Mucosa of descending colon (tissue), 3 donors: Measurements from ENCODE around the gene AKT1S1. TPM values are rescaled to one million over a fixed set of nuclear protein-coding genes. Genes with fewer than 3 reads are reported as not detected.

ENCODE experiments used
- ATAC-seq: fragments of 200-7000 bp; cut with Tn5 transposase; one replicate; pipeline ENCODE4 v1.9.1; 2020; ENCODE audit warnings: mild to moderate bottlenecking, moderate library complexity
- DNase-seq, 3 donors: peaks; one replicate each; pipeline ENCODE4 v3.0.0-alpha.2; 2020
- H3K36me3 ChIP-seq: fragments of 200-600 bp; one replicate; pipeline ENCODE4 v1.8.0; 2021; ENCODE audit warnings: low read depth, mild to moderate bottlenecking
- H3K4me1 ChIP-seq: fragments of 200-600 bp; one replicate; pipeline ENCODE4 v1.8.0; 2021; ENCODE audit warnings: low read depth, mild to moderate bottlenecking
- H3K4me3 ChIP-seq: fragments of 200-600 bp; one replicate; pipeline ENCODE4 v1.8.0; 2021; ENCODE audit warnings: mild to moderate bottlenecking
- H3K9me3 ChIP-seq: fragments of 200-600 bp; one replicate; pipeline ENCODE4 v1.8.0; 2021; ENCODE audit warnings: mild to moderate bottlenecking
- CTCF ChIP-seq: fragments of 200-600 bp; IDR thresholded peaks from one replicate; pipeline ENCODE4 v1.8.0; 2022; ENCODE audit warnings: antibody characterized with exemption, mild to moderate bottlenecking
- intact Hi-C, 2 donors: fragments of 100-400 bp; cut with DNase I in 1 of 2; cut with micrococcal nuclease in 1 of 2; formaldehyde crosslinking; loops; one replicate each; pipeline versions ENCODE4 v1.11.0 to v1.11.1; 2022; cut with DNase I, micrococcal nuclease
- total RNA-seq, 3 donors: library from RNA; stranded (reverse); fragmentation: NEBNext Ultra II Directional in 2 of 3; extraction: Animal tissue kit (Norgen Biotek cat#: 25700) in 2 of 3; gene quantifications; one replicate each; pipeline versions ENCODE4 v1.2.1 to v1.2.4, GENCODE V29; 2021 to 2023
- donor health status: DM: no; HTN: no; CAD: no; lungs with moderate emphysema.
- donor health status: DM: no; HTN: no; CAD: no.
- donor health status: DM: no; HTN: yes; CAD: no.

AKT1S1 gene
- total RNA-seq, 3 donors from 2014 or later = 38.8 to 44.0 (median 42.3) TPM

- DNase-seq (no peak), ATAC-seq (no peak)
- Histone ChIP-seq H3K36me3 (no peaks in the 10 kb centered on the region), H3K9me3 (no peaks in the 10 kb centered on the region), H3K4me3 (no peak overlapping the region), H3K4me1 (peaks cover 14% of the 10 kb centered on the region)
- TF ChIP-seq CTCF = no peak
- intact Hi-C loops = no loop called here
Observed at GRCh38 chr19:49848938-49849337, 28.2 kb downstream of the AKT1S1 start.

- H3K9me3 ChIP-seq = no peaks in the 10 kb centered on the region
- DNase-seq = no peak
- intact Hi-C loops = no loop called here
Observed at GRCh38 chr19:49847731-49848696, 29.1 kb downstream of the AKT1S1 start.

GRCh38 chr19:49846408-49846807 is 30.7 kb downstream of the AKT1S1 start:
- intact Hi-C loops = no loop called here
- TF ChIP-seq CTCF = no peak
- DNase-seq (no peak), ATAC-seq (no peak)
- Histone ChIP-seq H3K4me1 (no peaks in the 10 kb centered on the region), H3K4me3 (no peak overlapping the region), H3K9me3 (no peaks in the 10 kb centered on the region), H3K36me3 (no peaks in the 10 kb centered on the region)

More at GRCh38 chr19:49847731-49848696, 29.1 kb downstream of the AKT1S1 start:
- no peak for ATAC-seq
- H3K4me3 ChIP-seq = no peak overlapping the region
- H3K4me1 ChIP-seq = peaks cover 12% of the 10 kb centered on the region
- no peak for TF ChIP-seq CTCF
- H3K36me3 ChIP-seq = no peaks in the 10 kb centered on the region

GRCh38 chr19:49845414-49845813 is 31.7 kb downstream of the AKT1S1 start:
- ATAC-seq (no peak), DNase-seq (no peak)
- Histone ChIP-seq H3K36me3 (no peaks in the 10 kb centered on the region), H3K4me3 (no peak overlapping the region), H3K4me1 (no peaks in the 10 kb centered on the region), H3K9me3 (no peaks in the 10 kb centered on the region)
- TF ChIP-seq CTCF = no peak
- intact Hi-C loops = no loop called here

GRCh38 chr19:49844138-49845095 is 32.7 kb downstream of the AKT1S1 start:
- intact Hi-C loops = no loop called here
- Histone ChIP-seq H3K4me1 (no peaks in the 10 kb centered on the region), H3K9me3 (no peaks in the 10 kb centered on the region), H3K4me3 (no peak overlapping the region), H3K36me3 (no peaks in the 10 kb centered on the region)
- DNase-seq (no peak), ATAC-seq (no peak)
- TF ChIP-seq CTCF = no peak
